GM18507 (cell line): ENCODE measurements around the gene COQ5.

ENCODE experiments used
- DNase-seq: peaks from one replicate; pipeline ENCODE4 v3.0.0; 2011; ENCODE audit warnings: low read depth; ENCODE audit not compliant: insufficient read length; ENCODE audit errors: extremely low spot score
- FAIRE-seq: peaks from 2 replicates; lab custom pipeline; 2011; peaks lifted over from hg19 to GRCh38; lab: Jason Lieb, UNC

Gene COQ5

DNA sequence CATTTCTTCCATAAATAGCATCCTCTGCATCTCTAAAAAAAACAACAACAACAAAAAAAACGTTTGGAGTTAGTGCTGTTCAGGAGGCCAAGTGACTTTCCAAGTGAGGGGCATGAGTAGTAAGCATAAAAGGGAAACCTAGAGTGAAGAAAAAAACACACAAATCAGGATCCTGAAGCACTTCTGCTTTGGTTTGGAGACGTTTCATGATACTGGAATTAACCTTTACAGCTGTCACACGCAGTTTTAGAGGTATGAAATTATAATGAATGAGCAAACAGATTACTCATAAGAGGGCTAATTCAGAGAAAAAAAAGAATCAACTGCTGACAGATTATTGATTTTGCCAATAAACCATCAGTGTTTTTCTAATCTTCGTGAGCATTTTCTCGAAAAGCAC is 63.2 kb downstream of the COQ5 start:
- DNase-seq, result no peak
- no peak for FAIRE-seq

- DNase-seq (no peak), FAIRE-seq (no peak)
Observed at GRCh38 chr12:120463712-120464111, 65.2 kb downstream of the COQ5 start.

GRCh38 chr12:120462099-120462640 is 66.8 kb downstream of the COQ5 start:
- DNase-seq (no peak), FAIRE-seq (no peak)

GRCh38 chr12:120460157-120460556 is 68.8 kb downstream of the COQ5 start:
- FAIRE-seq (no peak), DNase-seq (no peak)

GRCh38 chr12:120457133-120457532 is 71.8 kb downstream of the COQ5 start:
- no peak for FAIRE-seq
- DNase-seq, result no peak

DNA sequence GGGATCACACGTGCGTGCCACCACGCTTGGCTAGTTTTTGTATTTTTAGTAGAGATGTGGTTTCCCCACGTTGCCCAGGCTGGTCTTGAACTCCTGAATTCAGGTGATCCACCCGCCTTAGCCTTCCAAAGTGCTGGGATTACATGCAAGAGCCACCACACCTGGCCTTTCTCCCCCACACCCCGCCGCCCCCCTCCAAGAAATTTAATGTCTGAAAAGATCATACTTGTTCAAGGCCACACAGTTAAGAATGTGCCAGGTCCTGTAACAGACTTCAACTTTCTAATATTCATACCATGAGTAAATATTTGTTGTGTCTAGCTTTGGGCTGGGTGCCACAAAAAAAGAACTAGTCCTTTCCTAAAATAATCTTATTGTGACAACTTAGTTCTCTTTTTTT is 73.7 kb downstream of the COQ5 start:
- DNase-seq (no peak), FAIRE-seq (no peak)

GRCh38 chr12:120453977-120454376 is 75.0 kb downstream of the COQ5 start:
- FAIRE-seq, result peak; percentile 5
- DNase-seq, result no peak
